GM18502 (cell line): Measurements from ENCODE around the gene NFXL1.

Experiments used
- ATAC-seq: cut with Tn5 transposase; IDR thresholded peaks from one replicate; pipeline ENCODE4 v1.9.1; 2021; ENCODE audit warnings: mild to moderate bottlenecking; ENCODE audit not compliant: unreplicated experiment, poor library complexity

NFXL1 gene

GRCh38 chr4:47899639-47900038, 14.7 kb downstream of the NFXL1 start:
- ATAC-seq = no peak

DNA sequence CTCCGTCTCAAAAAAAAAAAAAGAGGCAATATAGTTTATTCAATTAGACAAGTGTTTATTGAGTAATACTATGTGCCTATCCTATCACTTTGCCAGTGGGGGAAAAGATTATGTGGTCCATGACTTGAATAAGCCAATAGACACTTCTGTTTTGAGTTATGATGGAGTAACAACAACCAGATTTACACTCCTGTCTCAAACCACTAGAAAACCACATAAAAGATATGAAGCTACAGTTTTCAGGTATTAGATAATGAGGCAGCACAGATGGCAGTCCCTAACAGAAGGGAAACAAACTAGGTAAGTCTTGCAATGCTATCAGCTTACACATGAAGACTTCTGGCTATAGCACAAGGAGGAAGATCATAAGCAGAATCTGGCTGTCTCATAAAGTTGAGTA, 22.5 kb downstream of the NFXL1 start:
- ATAC-seq = no peak

DNA sequence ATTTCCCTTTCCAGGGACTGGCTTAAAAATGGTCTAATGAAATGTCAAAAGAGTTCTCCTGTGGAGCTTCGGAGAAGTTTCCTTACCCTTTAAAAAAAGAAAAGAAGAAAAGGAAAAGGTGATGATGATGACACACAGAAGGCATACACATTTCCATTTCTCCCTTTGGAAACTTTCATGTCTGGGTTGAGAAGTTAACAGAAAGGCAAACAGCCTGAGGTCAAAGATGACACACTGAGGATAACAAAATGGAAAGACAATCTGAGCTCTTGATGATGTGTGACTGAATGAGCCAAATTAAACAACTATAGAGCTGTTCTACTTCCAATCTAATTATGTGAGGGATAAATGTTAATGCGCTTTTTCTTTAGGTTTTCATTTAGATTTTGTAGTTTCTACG, 32.2 kb downstream of the NFXL1 start:
- ATAC-seq = no peak

- no peak for ATAC-seq
Measured at GRCh38 chr4:47879458-47879857, 34.9 kb downstream of the NFXL1 start.

DNA sequence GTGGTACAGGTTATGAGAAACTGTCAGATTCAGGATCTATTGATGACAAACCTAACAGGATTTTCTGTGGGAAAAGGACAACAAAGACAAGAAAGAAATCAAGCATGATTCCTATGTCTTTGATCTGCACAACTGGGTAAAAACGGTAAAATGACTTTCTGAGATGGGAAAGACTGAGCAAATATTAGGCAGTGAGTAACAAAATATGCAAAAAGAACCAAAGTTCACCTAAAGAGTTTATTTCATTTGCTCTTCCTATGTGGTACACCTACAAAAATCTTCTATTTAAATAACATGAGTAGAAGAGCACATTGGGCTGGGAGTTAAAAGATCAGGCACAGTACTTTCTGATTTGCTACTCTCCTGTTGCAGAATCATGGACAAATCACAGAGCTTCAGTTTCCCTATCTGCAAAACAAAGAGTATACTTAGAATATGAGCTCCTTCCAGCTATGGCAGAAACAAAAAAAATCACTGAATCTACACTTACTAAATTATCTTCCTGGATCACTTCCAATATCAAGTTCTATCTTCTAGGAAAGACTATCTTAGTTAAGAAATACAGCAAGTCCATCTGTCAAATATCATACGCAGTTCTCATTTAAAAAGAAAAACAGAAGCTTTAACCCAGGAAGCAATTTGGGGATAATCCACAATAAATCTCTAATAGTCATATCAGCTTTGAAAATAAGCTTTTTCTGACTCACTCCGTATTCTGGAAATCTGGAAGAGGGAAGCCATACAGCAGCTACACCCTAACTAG, 37.4 kb downstream of the NFXL1 start:
- ATAC-seq = no peak

GRCh38 chr4:47876310-47876709, 38.1 kb downstream of the NFXL1 start:
- no peak for ATAC-seq

- no peak for ATAC-seq
Measured at GRCh38 chr4:47873877-47874541, 40.4 kb downstream of the NFXL1 start.

DNA sequence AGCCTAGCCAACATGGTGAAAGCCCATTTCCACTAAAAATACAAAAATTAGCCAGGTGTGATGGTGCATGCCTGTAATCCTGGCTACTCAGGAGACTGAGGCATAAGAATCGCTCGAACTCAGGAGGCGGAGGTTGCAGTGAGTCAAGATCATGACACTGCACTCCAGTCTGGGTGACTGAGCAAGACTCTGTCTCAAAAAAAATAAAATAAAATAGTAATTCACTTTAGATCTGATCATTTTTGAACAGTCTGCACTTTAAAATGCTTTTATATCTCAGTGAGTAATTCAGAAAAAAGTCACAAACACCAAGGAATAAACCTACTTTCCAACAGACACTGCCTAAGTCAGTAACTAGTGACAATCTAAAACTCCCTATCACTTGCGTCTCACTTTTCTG, 50.9 kb downstream of the NFXL1 start:
- no peak for ATAC-seq

GRCh38 chr4:47862297-47862696, 52.1 kb downstream of the NFXL1 start:
- no peak for ATAC-seq

DNA sequence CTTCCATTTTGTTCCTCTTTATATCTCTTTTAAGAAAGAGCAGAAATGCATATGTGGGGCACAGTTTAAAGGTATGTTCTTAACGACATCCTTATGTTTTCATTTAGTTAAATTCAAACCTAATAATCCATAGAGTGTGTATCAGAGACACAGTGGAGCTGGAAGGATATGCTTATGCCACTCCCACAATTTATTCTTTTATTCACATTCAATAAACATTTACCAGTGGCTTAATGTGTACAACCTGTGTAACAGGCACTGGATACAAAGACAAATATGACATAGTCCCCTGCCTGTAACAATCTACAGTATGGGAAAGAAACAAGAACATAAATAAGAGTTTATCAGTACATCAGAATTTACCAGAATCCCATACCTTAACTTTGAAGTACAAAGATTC, 54.1 kb downstream of the NFXL1 start:
- no peak for ATAC-seq

DNA sequence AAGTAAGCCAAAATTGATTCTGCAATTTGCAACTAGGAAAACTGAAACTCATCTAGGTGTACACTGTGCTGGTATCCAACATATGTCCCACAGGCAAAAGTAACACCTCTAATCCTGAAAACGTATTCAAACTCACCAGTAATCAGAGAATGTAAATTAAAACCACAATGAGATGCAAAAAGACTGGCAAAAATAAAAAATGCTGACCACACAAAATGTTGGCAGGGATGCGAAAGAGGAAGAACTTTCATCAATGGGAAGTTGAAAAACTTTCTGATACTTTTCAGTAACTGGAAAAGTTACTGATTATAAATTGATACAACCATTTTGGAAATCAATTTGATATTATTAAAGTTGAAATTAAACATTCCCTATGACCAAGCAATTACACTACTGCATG, 56.4 kb downstream of the NFXL1 start:
- no peak for ATAC-seq

- ATAC-seq = no peak
Measured at GRCh38 chr4:47856713-47857112, 57.7 kb downstream of the NFXL1 start.

DNA sequence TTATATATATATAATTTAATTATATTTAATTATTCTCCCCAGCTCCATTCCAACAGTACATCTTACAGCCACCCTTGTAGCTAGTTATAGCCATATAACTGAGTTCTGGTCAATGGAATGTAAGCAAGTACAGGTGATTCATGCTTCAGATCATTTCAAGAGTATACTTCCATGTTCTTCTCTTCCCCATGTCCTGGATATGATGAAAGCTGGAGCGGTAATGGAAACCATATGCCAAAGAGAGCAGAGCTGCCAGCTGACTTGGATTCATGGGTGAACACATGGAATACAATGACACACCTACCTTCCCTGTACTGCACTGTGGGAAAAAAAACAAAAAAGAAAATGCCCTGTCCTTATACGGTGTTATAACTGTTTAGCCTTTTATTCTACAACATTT, 59.0 kb downstream of the NFXL1 start:
- no peak for ATAC-seq

- ATAC-seq = no peak
Measured at GRCh38 chr4:47852136-47852535, 62.2 kb downstream of the NFXL1 start.

GRCh38 chr4:47849466-47849865, 64.9 kb downstream of the NFXL1 start:
- no peak for ATAC-seq

- ATAC-seq = no peak
Measured at GRCh38 chr4:47848041-47848440, 66.3 kb downstream of the NFXL1 start.

DNA sequence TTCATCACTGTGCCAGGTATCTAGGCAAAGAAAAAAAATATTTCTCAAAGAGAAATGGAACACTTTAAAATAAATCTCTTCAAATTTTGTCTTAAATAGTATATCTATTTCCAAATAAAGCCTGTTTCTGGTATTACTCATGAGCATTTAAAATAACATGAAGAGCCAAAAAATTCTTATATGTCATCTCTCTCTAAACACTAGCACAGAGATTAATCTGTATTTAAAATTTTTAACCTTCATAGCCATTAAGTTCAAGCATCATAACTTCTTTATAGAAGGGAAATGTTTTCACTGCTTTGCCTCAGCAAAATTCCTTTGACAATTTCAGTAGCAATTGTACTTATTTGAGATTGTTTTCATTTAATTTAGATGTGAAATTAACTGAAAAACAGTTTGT, 71.4 kb downstream of the NFXL1 start:
- no peak for ATAC-seq

DNA sequence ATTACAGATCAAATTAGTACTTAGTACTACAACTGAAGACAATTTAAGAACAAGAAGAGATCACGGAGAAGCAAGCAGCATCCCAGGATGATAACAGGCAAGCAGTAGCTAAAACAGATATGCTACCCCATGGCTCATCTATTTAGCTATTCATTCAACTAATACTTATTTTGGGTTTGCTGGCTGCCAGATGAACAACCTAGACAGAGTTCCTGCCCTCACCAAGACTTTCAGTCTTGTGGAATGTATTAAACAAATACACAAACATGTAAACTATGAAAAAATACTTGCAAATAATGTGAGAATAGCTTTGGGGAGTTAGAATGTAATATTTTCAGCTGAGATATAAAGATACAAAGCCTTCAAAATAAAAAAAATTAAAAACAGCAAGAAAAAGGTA, 74.1 kb downstream of the NFXL1 start:
- ATAC-seq = no peak

GRCh38 chr4:47839259-47839658, 75.1 kb downstream of the NFXL1 start:
- peak; percentile 76 for ATAC-seq

DNA sequence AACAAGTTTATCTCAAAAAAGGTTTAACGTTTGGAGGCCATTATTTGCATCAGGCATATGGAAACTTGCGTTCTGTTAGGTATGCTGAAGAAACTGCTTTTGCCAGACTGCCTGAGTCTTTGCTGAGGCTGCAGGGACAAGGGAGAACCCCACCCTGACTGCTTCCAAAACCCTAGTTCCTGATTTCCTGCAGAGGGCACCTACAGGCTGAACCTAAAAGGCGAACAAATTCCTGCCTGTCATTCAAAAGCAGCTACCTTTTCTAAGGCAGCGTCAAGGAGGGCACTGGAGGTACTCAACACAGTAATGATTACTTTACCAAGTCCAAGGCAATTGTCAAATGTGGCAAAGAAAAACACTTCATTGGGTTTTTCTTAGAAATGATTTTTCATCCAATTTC, 75.9 kb downstream of the NFXL1 start:
- no peak for ATAC-seq

GRCh38 chr4:47837908-47838294, 76.5 kb downstream of the NFXL1 start, which contains the start of gene CORIN:
Gene CORIN, minus strand, starts transcription at chr4:47838067. Its CDS starts 118 bp downstream, at chr4:47837949.
- ATAC-seq = no peak
